Measurements from ENCODE around the gene NSUN2. TPM values are rescaled to one million over a fixed set of nuclear protein-coding genes. Genes with fewer than 3 reads are reported as not detected.
"Not testable (repeated sequence)": the region's sequence is repeated elsewhere in the genome, so short reads cannot be mapped to it uniquely, and the experiment has no call there.

NSUN2 gene
- polyA plus RNA-seq, 4 donors: 49.5 to 61.2 (median 55.9) TPM

GRCh38 chr5:6645571-6646362 lies 12.9 kb upstream of the NSUN2 start:
- not testable (repeated sequence) for DNase-seq (ENCODE audit: low read depth in 4 of 4, low spot score in 3 of 4)

- no peak for DNase-seq (ENCODE audit: low read depth in 4 of 4, low spot score in 3 of 4)
These were observed 12.0 kb upstream of the NSUN2 start for GRCh38 chr5:6644794-6645241.

- DNase-seq (ENCODE audit: low read depth in 4 of 4, low spot score in 3 of 4): no peak
These were observed 9.8 kb upstream of the NSUN2 start for GRCh38 chr5:6642655-6643054.

- DNase-seq (ENCODE audit: low read depth in 4 of 4, low spot score in 3 of 4): no peak
These were observed 5.4 kb upstream of the NSUN2 start for GRCh38 chr5:6638236-6638635.

GRCh38 chr5:6637590-6637989 lies 4.7 kb upstream of the NSUN2 start:
- DNase-seq (ENCODE audit: low read depth in 4 of 4, low spot score in 3 of 4): no peak

- no peak for DNase-seq (ENCODE audit: low read depth in 4 of 4, low spot score in 3 of 4)
These were observed 4.2 kb upstream of the NSUN2 start for GRCh38 chr5:6637022-6637421.

- DNase-seq (ENCODE audit: low read depth in 4 of 4, low spot score in 3 of 4): no peak
These were observed 3.4 kb upstream of the NSUN2 start for GRCh38 chr5:6636293-6636692.

- DNase-seq (ENCODE audit: low read depth in 4 of 4, low spot score in 3 of 4): no peak
These were observed 2.1 kb upstream of the NSUN2 start for GRCh38 chr5:6634788-6635430.

- DNase-seq (ENCODE audit: low read depth in 4 of 4, low spot score in 3 of 4): no peak
These were observed 1.5 kb upstream of the NSUN2 start for GRCh38 chr5:6634306-6634705.

- DNase-seq (ENCODE audit: low read depth in 4 of 4, low spot score in 3 of 4): peak in 1 of 4 donors; percentile 10
These were observed 813 bp upstream of the NSUN2 start for GRCh38 chr5:6633469-6634245.

GRCh38 chr5:6632324-6632887 lies 438 bp downstream of the NSUN2 start:
- no peak for DNase-seq (ENCODE audit: low read depth in 4 of 4, low spot score in 3 of 4)

GRCh38 chr5:6631441-6631840 lies 1.4 kb downstream of the NSUN2 start:
- DNase-seq (ENCODE audit: low read depth in 4 of 4, low spot score in 3 of 4): no peak

GRCh38 chr5:6626508-6626907 lies 6.3 kb downstream of the NSUN2 start:
- no peak for DNase-seq (ENCODE audit: low read depth in 4 of 4, low spot score in 3 of 4)

GRCh38 chr5:6623941-6624340 lies 8.9 kb downstream of the NSUN2 start:
- no peak for DNase-seq (ENCODE audit: low read depth in 4 of 4, low spot score in 3 of 4)

GRCh38 chr5:6623228-6623627 lies 9.6 kb downstream of the NSUN2 start:
- DNase-seq (ENCODE audit: low read depth in 4 of 4, low spot score in 3 of 4): no peak

GRCh38 chr5:6616632-6617031 lies 16.2 kb downstream of the NSUN2 start:
- no peak for DNase-seq (ENCODE audit: low read depth in 4 of 4, low spot score in 3 of 4)

- DNase-seq (ENCODE audit: low read depth in 4 of 4, low spot score in 3 of 4): no peak
These were observed 17.6 kb downstream of the NSUN2 start for GRCh38 chr5:6615034-6615815.

GRCh38 chr5:6611334-6612256 lies 21.2 kb downstream of the NSUN2 start:
- DNase-seq (ENCODE audit: low read depth in 4 of 4, low spot score in 3 of 4): no peak

GRCh38 chr5:6608016-6608415 lies 24.8 kb downstream of the NSUN2 start:
- DNase-seq (ENCODE audit: low read depth in 4 of 4, low spot score in 3 of 4): no peak
